Endothelial cell of umbilical vein (primary cell): Measurements from ENCODE around the gene TPSG1. TPM values are rescaled to one million over a fixed set of nuclear protein-coding genes. Genes with fewer than 3 reads are reported as not detected.

Source experiments
- BruUV-seq: library from RNA; stranded (reverse); fragments of 400-500 nt; replicated peaks from 2 replicates; lab custom pipeline; 2021; lab: Mats Ljungman, UMichigan
- CTCF ChIA-PET: fragments of 300-600, 350-600 bp; sonication (Branson Sonifier 250); formaldehyde crosslinking; loops from one replicate; lab custom pipeline; 2021; ENCODE audit warnings: antibody characterized with exemption, inconsistent platforms; lab: Charles Lee
- POLR2A ChIA-PET: fragments of 300-600, 350-600 bp; sonication (Branson Sonifier 250); formaldehyde crosslinking; loops from one replicate; lab custom pipeline; 2021; ENCODE audit warnings: antibody characterized with exemption, inconsistent platforms; lab: Charles Lee
- DNase-seq: peaks from one replicate; pipeline ENCODE4 v3.0.0-alpha.2; 2011; ENCODE audit warnings: low read depth, low spot score
- FAIRE-seq: peaks from 2 replicates; lab custom pipeline; 2011; peaks lifted over from hg19 to GRCh38; lab: Jason Lieb, UNC
- H2AFZ ChIP-seq: 2 replicates; pipeline ENCODE4 v1.6.0; 2012; ENCODE audit warnings: low read depth, low read length, control low read depth, inconsistent platforms
- H3K27ac ChIP-seq: 2 replicates; pipeline ENCODE4 v1.5.1; 2011; ENCODE audit warnings: low read depth, mild to moderate bottlenecking, control low read depth, low read length, moderate library complexity; ENCODE audit not compliant: insufficient read depth
- H3K27me3 ChIP-seq, 2 experiments: 2 replicates each; pipeline versions ENCODE4 v1.6.0 to v1.6.1; 2011; ENCODE audit warnings: low read length in 2 of 2, mixed read lengths in 1 of 2; ENCODE audit not compliant: control insufficient read depth in 2 of 2, insufficient read depth in 2 of 2
- H3K36me3 ChIP-seq, 2 experiments: 2 replicates in 1 of 2; 3 replicates in 1 of 2; pipeline ENCODE4 v1.5.1; 2011; ENCODE audit warnings: low read length in 2 of 2, mild to moderate bottlenecking in 1 of 2, moderate library complexity in 1 of 2; ENCODE audit not compliant: control insufficient read depth in 2 of 2, insufficient read depth in 2 of 2; ENCODE audit errors: extremely low read depth in 1 of 2
- H3K4me1 ChIP-seq: 3 replicates; pipeline ENCODE4 v1.5.1; 2011; ENCODE audit warnings: mild to moderate bottlenecking, low read length; ENCODE audit not compliant: control insufficient read depth, insufficient read depth; ENCODE audit errors: extremely low read depth
- H3K4me2 ChIP-seq: 2 replicates; pipeline ENCODE4 v1.6.1; 2011; ENCODE audit warnings: low read length, control low read depth, mixed read lengths; ENCODE audit not compliant: insufficient read depth
- H3K4me3 ChIP-seq, 3 experiments: fragments of 200-600 bp in 1 of 3; sonication (generic), shearing (Covaris generic) in 1 of 3; replicated peaks in 1 of 3; 2 replicates each; pipeline ENCODE4 v1.5.1; 2011 to 2016; ENCODE audit warnings: control low read depth in 3 of 3, low read length in 3 of 3, mild to moderate bottlenecking in 2 of 3, inconsistent platforms in 1 of 3, low read depth in 1 of 3, moderate library complexity in 1 of 3; ENCODE audit not compliant: insufficient read depth in 1 of 3
- H3K79me2 ChIP-seq: 2 replicates; pipeline ENCODE4 v1.6.0; 2012; ENCODE audit warnings: low read length, inconsistent platforms; ENCODE audit not compliant: control insufficient read depth, insufficient read depth
- H3K9ac ChIP-seq: replicated peaks from 2 replicates; pipeline ENCODE3; 2011; ENCODE audit warnings: low read length, control low read depth; ENCODE audit not compliant: insufficient read depth; ENCODE audit errors: extremely low read depth
- H3K9me1 ChIP-seq: replicated peaks from 3 replicates; pipeline ENCODE4 v1.6.0; 2011; ENCODE audit warnings: mild to moderate bottlenecking, low read length; ENCODE audit not compliant: control insufficient read depth, insufficient read depth; ENCODE audit errors: extremely low read depth
- H3K9me3 ChIP-seq: replicated peaks from 2 replicates; pipeline ENCODE4 v1.5.1; 2012; ENCODE audit warnings: low read length, inconsistent platforms; ENCODE audit not compliant: control insufficient read depth, insufficient read depth
- H4K20me1 ChIP-seq: replicated peaks from 2 replicates; pipeline ENCODE3; 2011; ENCODE audit warnings: mild to moderate bottlenecking, low read length; ENCODE audit not compliant: control insufficient read depth, insufficient read depth; ENCODE audit errors: extremely low read depth
- CTCF ChIP-seq, 2 donors: IDR thresholded peaks; 1 replicate in 1 of 2; 2 replicates in 1 of 2; pipeline ENCODE4 v1.5.1; 2011; ENCODE audit warnings: low read length in 2 of 2, mild to moderate bottlenecking in 2 of 2, moderate library complexity in 2 of 2, control low read depth in 1 of 2, inconsistent platforms in 1 of 2, low read depth in 1 of 2; ENCODE audit not compliant: insufficient read depth in 1 of 2; ENCODE audit errors: extremely low read depth in 1 of 2
- EZH2 ChIP-seq: IDR thresholded peaks from 2 replicates; pipeline ENCODE4 v1.6.1; 2012; ENCODE audit warnings: borderline replicate concordance, low read depth, mild to moderate bottlenecking, moderate library complexity, low read length, inconsistent platforms; ENCODE audit not compliant: severe bottlenecking
- FOS ChIP-seq: IDR thresholded peaks from 2 replicates; pipeline ENCODE4 v1.6.1; 2011; ENCODE audit warnings: mild to moderate bottlenecking, low read length, moderate library complexity, borderline replicate concordance; ENCODE audit not compliant: insufficient read depth
- GATA2 ChIP-seq: IDR thresholded peaks from 2 replicates; pipeline ENCODE4 v1.7.0; 2011; ENCODE audit warnings: low read depth, mild to moderate bottlenecking, moderate library complexity, mixed read lengths, low read length; ENCODE audit not compliant: insufficient read length, insufficient read depth
- JUN ChIP-seq: IDR thresholded peaks from 2 replicates; pipeline ENCODE4 v1.6.1; 2011; ENCODE audit warnings: borderline replicate concordance, low read depth; ENCODE audit not compliant: insufficient read length, insufficient read depth
- MAX ChIP-seq: IDR thresholded peaks from 2 replicates; pipeline ENCODE4 v1.6.1; 2011; ENCODE audit not compliant: insufficient read depth, insufficient read length
- MYC ChIP-seq: IDR thresholded peaks from one replicate; pipeline ENCODE4 v1.6.1; 2011; ENCODE audit warnings: mild to moderate bottlenecking, low read depth, low read length
- POLR2A ChIP-seq: IDR thresholded peaks from 2 replicates; pipeline ENCODE4 v1.6.1; 2012; ENCODE audit warnings: low read depth, mild to moderate bottlenecking, control low read depth, low read length
- POLR2AphosphoS5 ChIP-seq: IDR thresholded peaks from 2 replicates; pipeline ENCODE4 v1.6.1; 2012; ENCODE audit warnings: low read depth, mild to moderate bottlenecking, control low read depth, low read length, moderate library complexity; ENCODE audit not compliant: insufficient read depth
- dilution Hi-C: fragments of 300-500 bp; cut with MboI; formaldehyde crosslinking; loops from one replicate; pipeline ENCODE4 v1.15.0; 2019; ENCODE audit warnings: low sequenced_read_pairs; ENCODE audit not compliant: extremely low pct_ligation_motif_present
- intact Hi-C: fragments of 100-400 bp; cut with micrococcal nuclease; formaldehyde crosslinking; loops from one replicate; pipeline ENCODE4 v1.10.0; 2022
- polyA plus RNA-seq, 4 experiments: library from polyadenylated mRNA; depleted of rRNA in 3 of 4; stranded (reverse) in 3 of 4; unstranded in 1 of 4; fragments of >200 nt; gene quantifications; 2 replicates each; pipeline versions ENCODE4 v1.2.1 to v1.2.3, GENCODE V29; 2011 to 2012; ENCODE audit warnings: missing spikeins in 1 of 4
- total RNA-seq: library from RNA; stranded (reverse); gene quantifications from 2 replicates; pipeline ENCODE4 v1.2.3, GENCODE V29; 2021

Gene TPSG1
- total and polyA plus RNA-seq, 2 donors (not counting 3 experiments of a cell fraction or from before 2014, with no cell fraction given): not detected

- no peaks in the 10 kb centered on the region for H3K9me3 ChIP-seq
- no peaks in the 10 kb centered on the region for H3K9me1 ChIP-seq
- ChIA-PET CTCF (no interaction called here), POLR2A (no interaction called here)
- peaks cover 4% of the 10 kb centered on the region for H3K4me1 ChIP-seq
- FAIRE-seq (no peak), DNase-seq (no peak)
- no TSS peak for BruUV-seq
- H2AFZ ChIP-seq: no peak overlapping the region
- TF ChIP-seq CTCF (IDR thresholded peaks at IDR 0.05; ENCODE audit: extremely low read depth in 1 of 2, insufficient read depth in 1 of 2, low read depth in 1 of 2, low read length in 2 of 2) (no peak), JUN (no peak), MAX (no peak), EZH2 (no peak), POLR2A (no peak), GATA2 (no peak), POLR2AphosphoS5 (no peak), MYC (no peak), FOS (no peak)
- no peaks in the 10 kb centered on the region for H3K36me3 ChIP-seq
- dilution Hi-C loops (no loop called here), intact Hi-C loops (no loop called here)
- no peaks in the 10 kb centered on the region for H3K27me3 ChIP-seq
- H3K79me2 ChIP-seq: no peaks in the 10 kb centered on the region
- H3K27ac ChIP-seq: no peak overlapping the region
- H4K20me1 ChIP-seq: no peaks in the 10 kb centered on the region
- no peak overlapping the region for H3K4me3 ChIP-seq
- H3K4me2 ChIP-seq: no peak overlapping the region
- H3K9ac ChIP-seq: no peak overlapping the region
Measured at GRCh38 chr16:1184980-1185379, 40.1 kb downstream of the TPSG1 start.
